GM18508 (cell line): ENCODE results near the gene DOCK2.

Experiments
- ATAC-seq: cut with Tn5 transposase; IDR thresholded peaks from one replicate; pipeline ENCODE4 v1.9.1; 2021; ENCODE audit warnings: moderate number of reproducible peaks; ENCODE audit not compliant: insufficient read depth, unreplicated experiment

The DOCK2 gene

GRCh38 chr5:169992789-169993484 lies 355.9 kb downstream of the DOCK2 start:
- ATAC-seq, result no peak

GRCh38 chr5:169993485-169993790 lies 356.4 kb downstream of the DOCK2 start:
- ATAC-seq, result no peak

GRCh38 chr5:169997798-169998197 lies 360.7 kb downstream of the DOCK2 start:
- ATAC-seq, result no peak

GRCh38 chr5:169999621-170000020 lies 362.5 kb downstream of the DOCK2 start:
- ATAC-seq, result no peak

- no peak for ATAC-seq
Measured at GRCh38 chr5:170000155-170000554, 363.1 kb downstream of the DOCK2 start.

- no peak for ATAC-seq
Measured at GRCh38 chr5:170006021-170006420, 368.9 kb downstream of the DOCK2 start.

GRCh38 chr5:170008376-170008775 lies 371.3 kb downstream of the DOCK2 start:
- ATAC-seq, result no peak

- no peak for ATAC-seq
Measured at GRCh38 chr5:170010595-170010994, 373.5 kb downstream of the DOCK2 start.

- no peak for ATAC-seq
Measured at GRCh38 chr5:170011751-170012150, 374.7 kb downstream of the DOCK2 start.

GRCh38 chr5:170012622-170013021 lies 375.5 kb downstream of the DOCK2 start:
- no peak for ATAC-seq

- no peak for ATAC-seq
Measured at GRCh38 chr5:170020423-170020822, 383.3 kb downstream of the DOCK2 start.

GRCh38 chr5:170021506-170021905 lies 384.4 kb downstream of the DOCK2 start:
- ATAC-seq, result no peak

- ATAC-seq, result no peak
Measured at GRCh38 chr5:170025853-170026252, 388.8 kb downstream of the DOCK2 start.

GRCh38 chr5:170028124-170028523 lies 391.0 kb downstream of the DOCK2 start:
- no peak for ATAC-seq

GRCh38 chr5:170034231-170034630 lies 397.2 kb downstream of the DOCK2 start:
- ATAC-seq, result no peak

GRCh38 chr5:170038241-170038640 lies 401.2 kb downstream of the DOCK2 start:
- no peak for ATAC-seq

- no peak for ATAC-seq
Measured at GRCh38 chr5:170039830-170040229, 402.8 kb downstream of the DOCK2 start.

- no peak for ATAC-seq
Measured at GRCh38 chr5:170046241-170046640, 409.2 kb downstream of the DOCK2 start.

GRCh38 chr5:170049713-170050112 lies 412.6 kb downstream of the DOCK2 start:
- ATAC-seq, result no peak

- ATAC-seq, result no peak
Measured at GRCh38 chr5:170053896-170054295, 416.8 kb downstream of the DOCK2 start.

- ATAC-seq, result no peak
Measured at GRCh38 chr5:170055606-170056005, 418.5 kb downstream of the DOCK2 start.

GRCh38 chr5:170056561-170057267 lies 419.6 kb downstream of the DOCK2 start:
- ATAC-seq, result no peak
